ENCODE data around the gene CELA2A.
"Not testable (repeated sequence)": the region's sequence is repeated elsewhere in the genome, so short reads cannot be mapped to it uniquely, and the experiment has no call there.

DNA sequence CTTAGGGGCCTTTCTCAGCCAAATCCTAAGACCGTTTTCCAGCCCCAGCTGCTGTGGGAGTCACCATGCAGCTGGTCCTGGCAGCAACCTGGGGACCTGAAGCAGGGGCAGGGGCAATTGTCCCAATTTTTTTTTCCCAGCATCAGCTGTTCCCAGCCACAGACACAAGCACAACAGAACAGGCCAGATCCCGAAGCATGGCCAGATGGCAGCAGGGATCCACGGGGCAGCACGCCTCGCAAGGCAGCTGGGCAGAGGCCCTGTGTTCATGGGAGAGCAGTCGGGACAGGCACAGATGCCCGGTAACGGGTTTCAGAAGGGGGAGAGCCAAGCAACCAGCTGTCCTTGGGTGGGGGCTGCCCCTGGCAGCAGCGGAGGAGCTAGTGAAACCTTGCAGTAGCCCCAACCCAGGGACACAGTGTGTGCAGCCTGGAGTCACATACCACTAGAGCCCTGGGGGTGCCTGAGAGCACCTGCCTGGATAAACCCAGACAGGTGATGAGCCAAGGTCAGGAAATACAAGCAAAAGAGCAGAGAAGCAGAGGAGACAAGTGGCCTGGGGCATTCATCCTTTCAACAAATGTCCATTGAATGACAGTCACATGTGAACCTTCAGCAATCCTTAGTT, 13.4 kb downstream of the CELA2A start:
- TF ChIP-seq, protein P1, sequence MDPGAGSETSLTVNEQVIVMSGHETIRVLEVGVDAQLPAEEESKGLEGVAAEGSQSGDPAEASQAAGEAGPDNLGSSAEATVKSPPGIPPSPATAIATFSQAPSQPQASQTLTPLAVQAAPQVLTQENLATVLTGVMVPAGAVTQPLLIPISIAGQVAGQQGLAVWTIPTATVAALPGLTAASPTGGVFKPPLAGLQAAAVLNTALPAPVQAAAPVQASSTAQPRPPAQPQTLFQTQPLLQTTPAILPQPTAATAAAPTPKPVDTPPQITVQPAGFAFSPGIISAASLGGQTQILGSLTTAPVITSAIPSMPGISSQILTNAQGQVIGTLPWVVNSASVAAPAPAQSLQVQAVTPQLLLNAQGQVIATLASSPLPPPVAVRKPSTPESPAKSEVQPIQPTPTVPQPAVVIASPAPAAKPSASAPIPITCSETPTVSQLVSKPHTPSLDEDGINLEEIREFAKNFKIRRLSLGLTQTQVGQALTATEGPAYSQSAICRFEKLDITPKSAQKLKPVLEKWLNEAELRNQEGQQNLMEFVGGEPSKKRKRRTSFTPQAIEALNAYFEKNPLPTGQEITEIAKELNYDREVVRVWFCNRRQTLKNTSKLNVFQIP (CRISPR knock-in tag; IDR thresholded peaks at IDR 0.05; ENCODE audit: borderline replicate concordance, low read depth), result not testable (repeated sequence)
- TF ChIP-seq, protein P2, sequence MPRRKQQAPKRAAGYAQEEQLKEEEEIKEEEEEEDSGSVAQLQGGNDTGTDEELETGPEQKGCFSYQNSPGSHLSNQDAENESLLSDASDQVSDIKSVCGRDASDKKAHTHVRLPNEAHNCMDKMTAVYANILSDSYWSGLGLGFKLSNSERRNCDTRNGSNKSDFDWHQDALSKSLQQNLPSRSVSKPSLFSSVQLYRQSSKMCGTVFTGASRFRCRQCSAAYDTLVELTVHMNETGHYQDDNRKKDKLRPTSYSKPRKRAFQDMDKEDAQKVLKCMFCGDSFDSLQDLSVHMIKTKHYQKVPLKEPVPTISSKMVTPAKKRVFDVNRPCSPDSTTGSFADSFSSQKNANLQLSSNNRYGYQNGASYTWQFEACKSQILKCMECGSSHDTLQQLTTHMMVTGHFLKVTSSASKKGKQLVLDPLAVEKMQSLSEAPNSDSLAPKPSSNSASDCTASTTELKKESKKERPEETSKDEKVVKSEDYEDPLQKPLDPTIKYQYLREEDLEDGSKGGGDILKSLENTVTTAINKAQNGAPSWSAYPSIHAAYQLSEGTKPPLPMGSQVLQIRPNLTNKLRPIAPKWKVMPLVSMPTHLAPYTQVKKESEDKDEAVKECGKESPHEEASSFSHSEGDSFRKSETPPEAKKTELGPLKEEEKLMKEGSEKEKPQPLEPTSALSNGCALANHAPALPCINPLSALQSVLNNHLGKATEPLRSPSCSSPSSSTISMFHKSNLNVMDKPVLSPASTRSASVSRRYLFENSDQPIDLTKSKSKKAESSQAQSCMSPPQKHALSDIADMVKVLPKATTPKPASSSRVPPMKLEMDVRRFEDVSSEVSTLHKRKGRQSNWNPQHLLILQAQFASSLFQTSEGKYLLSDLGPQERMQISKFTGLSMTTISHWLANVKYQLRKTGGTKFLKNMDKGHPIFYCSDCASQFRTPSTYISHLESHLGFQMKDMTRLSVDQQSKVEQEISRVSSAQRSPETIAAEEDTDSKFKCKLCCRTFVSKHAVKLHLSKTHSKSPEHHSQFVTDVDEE (CRISPR knock-in tag; IDR thresholded peaks at IDR 0.05), result not testable (repeated sequence)
- TF ChIP-seq ZC3H10 (CRISPR knock-in tag; IDR thresholded peaks at IDR 0.05); ZNF70 (CRISPR knock-in tag; IDR thresholded peaks at IDR 0.05); ARNTL (CRISPR knock-in tag; IDR thresholded peaks at IDR 0.05; ENCODE audit: borderline replicate concordance, low read depth); ZFP30 (CRISPR knock-in tag; IDR thresholded peaks at IDR 0.05); ESRRG (CRISPR knock-in tag; IDR thresholded peaks at IDR 0.05): not testable (repeated sequence)
- TF ChIP-seq, protein P3, sequence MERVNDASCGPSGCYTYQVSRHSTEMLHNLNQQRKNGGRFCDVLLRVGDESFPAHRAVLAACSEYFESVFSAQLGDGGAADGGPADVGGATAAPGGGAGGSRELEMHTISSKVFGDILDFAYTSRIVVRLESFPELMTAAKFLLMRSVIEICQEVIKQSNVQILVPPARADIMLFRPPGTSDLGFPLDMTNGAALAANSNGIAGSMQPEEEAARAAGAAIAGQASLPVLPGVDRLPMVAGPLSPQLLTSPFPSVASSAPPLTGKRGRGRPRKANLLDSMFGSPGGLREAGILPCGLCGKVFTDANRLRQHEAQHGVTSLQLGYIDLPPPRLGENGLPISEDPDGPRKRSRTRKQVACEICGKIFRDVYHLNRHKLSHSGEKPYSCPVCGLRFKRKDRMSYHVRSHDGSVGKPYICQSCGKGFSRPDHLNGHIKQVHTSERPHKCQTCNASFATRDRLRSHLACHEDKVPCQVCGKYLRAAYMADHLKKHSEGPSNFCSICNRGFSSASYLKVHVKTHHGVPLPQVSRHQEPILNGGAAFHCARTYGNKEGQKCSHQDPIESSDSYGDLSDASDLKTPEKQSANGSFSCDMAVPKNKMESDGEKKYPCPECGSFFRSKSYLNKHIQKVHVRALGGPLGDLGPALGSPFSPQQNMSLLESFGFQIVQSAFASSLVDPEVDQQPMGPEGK (CRISPR knock-in tag; IDR thresholded peaks at IDR 0.05; ENCODE audit: borderline replicate concordance), result not testable (repeated sequence)
- TF ChIP-seq, protein P4, sequence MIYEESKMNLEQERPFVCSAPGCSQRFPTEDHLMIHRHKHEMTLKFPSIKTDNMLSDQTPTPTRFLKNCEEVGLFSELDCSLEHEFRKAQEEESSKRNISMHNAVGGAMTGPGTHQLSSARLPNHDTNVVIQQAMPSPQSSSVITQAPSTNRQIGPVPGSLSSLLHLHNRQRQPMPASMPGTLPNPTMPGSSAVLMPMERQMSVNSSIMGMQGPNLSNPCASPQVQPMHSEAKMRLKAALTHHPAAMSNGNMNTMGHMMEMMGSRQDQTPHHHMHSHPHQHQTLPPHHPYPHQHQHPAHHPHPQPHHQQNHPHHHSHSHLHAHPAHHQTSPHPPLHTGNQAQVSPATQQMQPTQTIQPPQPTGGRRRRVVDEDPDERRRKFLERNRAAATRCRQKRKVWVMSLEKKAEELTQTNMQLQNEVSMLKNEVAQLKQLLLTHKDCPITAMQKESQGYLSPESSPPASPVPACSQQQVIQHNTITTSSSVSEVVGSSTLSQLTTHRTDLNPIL (CRISPR knock-in tag; IDR thresholded peaks at IDR 0.05; ENCODE audit: low read depth), result not testable (repeated sequence)
